ENCODE results near the gene UACA.

DNA sequence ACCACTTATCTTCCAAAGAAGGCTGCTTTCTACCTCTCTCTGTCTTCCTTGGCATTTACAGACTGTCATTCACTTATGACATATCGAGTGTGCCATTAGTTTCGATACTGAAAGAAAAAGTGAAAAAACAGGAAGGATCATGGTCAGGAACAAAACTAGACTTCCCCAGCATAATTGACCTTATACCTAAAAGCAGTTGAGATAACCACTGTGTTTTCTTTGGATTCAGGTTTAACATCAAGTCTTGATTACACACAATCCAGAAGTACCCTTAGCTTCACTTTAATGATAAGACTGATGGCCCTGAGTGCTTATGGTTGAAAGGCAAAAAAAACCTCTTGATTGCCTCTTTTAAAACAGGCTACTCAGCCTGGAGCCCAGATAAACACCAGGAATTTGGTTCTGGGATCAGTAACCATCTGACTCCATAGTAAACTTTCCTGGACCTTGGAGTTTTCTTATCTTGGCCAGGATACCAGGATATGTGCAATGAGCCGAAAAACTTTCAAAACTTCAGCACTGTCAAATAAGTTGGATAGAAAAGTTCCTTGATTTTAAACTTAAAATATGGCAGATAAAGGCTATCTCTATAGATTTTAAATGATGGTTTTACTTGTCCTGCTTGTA is 5.0 kb upstream of the UACA start:
- no peak for TF ChIP-seq CTCF (IDR thresholded peaks at IDR 0.05; ENCODE audit: low read depth, low read length)
- TF ChIP-seq POLR2A (IDR thresholded peaks at IDR 0.05; ENCODE audit: extremely low read depth, insufficient read length): no peak
- TF ChIP-seq, protein P1, sequence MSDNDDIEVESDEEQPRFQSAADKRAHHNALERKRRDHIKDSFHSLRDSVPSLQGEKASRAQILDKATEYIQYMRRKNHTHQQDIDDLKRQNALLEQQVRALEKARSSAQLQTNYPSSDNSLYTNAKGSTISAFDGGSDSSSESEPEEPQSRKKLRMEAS (IDR thresholded peaks at IDR 0.05; ENCODE audit: low read depth, low read length): no peak

All from NB4 (cell line).